Activated CD8-positive, alpha-beta memory T cell treated with anti-CD3 and anti-CD28 coated beads for 1 hour (primary cell): ENCODE measurements around the gene RNF214.
"Not testable (repeated sequence)": the region's sequence is repeated elsewhere in the genome, so short reads cannot be mapped to it uniquely, and the experiment has no call there.

Experiments used
- DNase-seq, 2 donors: peaks; one replicate each; pipeline ENCODE4 v3.0.0-alpha.2; 2020; ENCODE audit warnings: low read depth in 1 of 2; ENCODE audit errors: extremely low read depth in 1 of 2

The RNF214 gene

GRCh38 chr11:117232092-117232878 lies at the start of gene RNF214:
Gene RNF214, plus strand, starts transcription at chr11:117232671. Its CDS starts 1,602 bp downstream, at chr11:117234273.
- peak in 1 of 2 donors; percentile 61 for DNase-seq

- DNase-seq, result not testable (repeated sequence)
These were observed 49.3 kb upstream of the RNF214 start for GRCh38 chr11:117183178-117183577.

GRCh38 chr11:117183724-117184349 lies 48.6 kb upstream of the RNF214 start:
- DNase-seq, result no peak

GRCh38 chr11:117185736-117186430 lies 46.6 kb upstream of the RNF214 start:
- no peak for DNase-seq

GRCh38 chr11:117186431-117186761 lies 46.1 kb upstream of the RNF214 start:
- no peak for DNase-seq

GRCh38 chr11:117187007-117187406 lies 45.5 kb upstream of the RNF214 start:
- DNase-seq, result no peak

- no peak for DNase-seq
These were observed 45.1 kb upstream of the RNF214 start for GRCh38 chr11:117187428-117187798.

- DNase-seq, result no peak
These were observed 44.5 kb upstream of the RNF214 start for GRCh38 chr11:117187799-117188481.

GRCh38 chr11:117188620-117189081 lies 43.8 kb upstream of the RNF214 start:
- DNase-seq, result no peak

GRCh38 chr11:117189191-117189940 lies 43.1 kb upstream of the RNF214 start:
- DNase-seq, result no peak

GRCh38 chr11:117189941-117190544 lies 42.4 kb upstream of the RNF214 start:
- no peak for DNase-seq

- DNase-seq, result no peak
These were observed 40.6 kb upstream of the RNF214 start for GRCh38 chr11:117191680-117192400.

GRCh38 chr11:117192401-117192875 lies 40.0 kb upstream of the RNF214 start:
- no peak for DNase-seq

GRCh38 chr11:117193130-117194020 lies 39.1 kb upstream of the RNF214 start:
- no peak for DNase-seq

GRCh38 chr11:117194267-117194666 lies 38.2 kb upstream of the RNF214 start:
- no peak for DNase-seq

GRCh38 chr11:117195258-117195657 lies 37.2 kb upstream of the RNF214 start:
- DNase-seq, result no peak

GRCh38 chr11:117195761-117196160 lies 36.7 kb upstream of the RNF214 start:
- DNase-seq, result no peak

GRCh38 chr11:117197006-117197405 lies 35.5 kb upstream of the RNF214 start:
- DNase-seq, result no peak
